IMR-90 (cell line): ENCODE results near the gene ITGA5. TPM values are rescaled to one million over a fixed set of nuclear protein-coding genes. Genes with fewer than 3 reads are reported as not detected.

Experiments used
- ATAC-seq: fragments of 200-7000 bp; cut with Tn5 transposase; 2 replicates; pipeline ENCODE4 v1.9.1; 2020; ENCODE audit warnings: low read depth, mild to moderate bottlenecking, moderate library complexity
- BruUV-seq: library from RNA; stranded (reverse); fragments of 400-500 nt; replicated peaks from 2 replicates; lab custom pipeline; 2021; lab: Mats Ljungman, UMichigan
- CTCF ChIA-PET: fragments of 300-600 bp; formaldehyde crosslinking; extraction: SDS; loops from one replicate; lab custom pipeline; 2021; ENCODE audit warnings: antibody characterized with exemption; lab: Yijun Ruan, JAX
- POLR2A ChIA-PET: fragments of 300-600 bp; sonication (Branson Sonifier 250); formaldehyde crosslinking; loops from one replicate; lab custom pipeline; 2022; ENCODE audit warnings: antibody characterized with exemption; ENCODE audit not compliant: unreplicated experiment; lab: Charles Lee
- DNase-seq: peaks from one replicate; pipeline ENCODE4 v3.0.0; 2013
- H2AFZ ChIP-seq: replicated peaks from 2 replicates; pipeline ENCODE3; 2013; ENCODE audit warnings: low read length, mild to moderate bottlenecking; ENCODE audit not compliant: poor library complexity
- H2AK5ac ChIP-seq: 2 replicates; pipeline ENCODE4 v1.6.1; 2013; ENCODE audit warnings: low read depth, low read length, inconsistent platforms
- H2AK9ac ChIP-seq: replicated peaks from 2 replicates; pipeline ENCODE3; 2013; ENCODE audit warnings: mild to moderate bottlenecking, low read depth, low read length, moderate library complexity; ENCODE audit not compliant: poor library complexity
- H2BK120ac ChIP-seq: 2 replicates; pipeline ENCODE4 v1.6.1; 2013; ENCODE audit warnings: low read depth, low read length, inconsistent platforms
- H2BK15ac ChIP-seq: 3 replicates; pipeline ENCODE4 v1.6.1; 2013; ENCODE audit warnings: low read depth, low read length, inconsistent platforms
- H2BK20ac ChIP-seq: 2 replicates; pipeline ENCODE4 v1.6.1; 2013; ENCODE audit warnings: low read depth, mild to moderate bottlenecking, inconsistent platforms, low read length, moderate library complexity
- H2BK5ac ChIP-seq: 2 replicates; pipeline ENCODE4 v1.6.1; 2013; ENCODE audit warnings: mild to moderate bottlenecking, low read depth, low read length, inconsistent platforms; ENCODE audit not compliant: poor library complexity, severe bottlenecking
- H3K14ac ChIP-seq: replicated peaks from 2 replicates; pipeline ENCODE4 v1.6.1; 2013; ENCODE audit warnings: low read depth, low read length, inconsistent platforms
- H3K18ac ChIP-seq: 2 replicates; pipeline ENCODE4 v1.6.1; 2013; ENCODE audit warnings: low read depth, low read length, control low read depth
- H3K23ac ChIP-seq: 2 replicates; pipeline ENCODE4 v1.6.1; 2013; ENCODE audit warnings: low read depth, low read length, inconsistent platforms
- H3K27ac ChIP-seq: 2 replicates; pipeline ENCODE4 v1.5.1; 2013; ENCODE audit warnings: mild to moderate bottlenecking, control low read depth, low read length; ENCODE audit not compliant: insufficient read depth
- H3K27me3 ChIP-seq: 2 replicates; pipeline ENCODE4 v1.6.1; 2013; ENCODE audit warnings: low read length; ENCODE audit not compliant: control insufficient read depth, insufficient read depth
- H3K36me3 ChIP-seq: 2 replicates; pipeline ENCODE4 v1.6.1; 2013; ENCODE audit warnings: low read length, mixed read lengths; ENCODE audit not compliant: control insufficient read depth, insufficient read depth
- H3K4ac ChIP-seq: 2 replicates; pipeline ENCODE4 v1.6.1; 2013; ENCODE audit warnings: low read depth, low read length, inconsistent platforms
- H3K4me1 ChIP-seq: 2 replicates; pipeline ENCODE4 v1.6.1; 2013; ENCODE audit warnings: low read length, mixed read lengths; ENCODE audit not compliant: control insufficient read depth, insufficient read depth
- H3K4me2 ChIP-seq: 2 replicates; pipeline ENCODE4 v1.6.1; 2013; ENCODE audit warnings: low read depth, mild to moderate bottlenecking, control low read depth, low read length, moderate library complexity
- H3K4me3 ChIP-seq: 2 replicates; pipeline ENCODE4 v1.5.1; 2013; ENCODE audit warnings: low read depth, mild to moderate bottlenecking, control low read depth, low read length, moderate library complexity; ENCODE audit not compliant: insufficient read depth
- H3K56ac ChIP-seq: 2 replicates; pipeline ENCODE4 v1.6.1; 2013; ENCODE audit warnings: low read length, inconsistent platforms; ENCODE audit not compliant: insufficient read depth; ENCODE audit errors: extremely low read depth
- H3K79me1 ChIP-seq, 2 experiments: 2 replicates each; pipeline ENCODE4 v1.6.1; 2013; ENCODE audit warnings: low read length in 2 of 2, inconsistent platforms in 1 of 2, low read depth in 1 of 2
- H3K9ac ChIP-seq: 2 replicates; pipeline ENCODE4 v1.6.1; 2013; ENCODE audit warnings: low read depth, low read length, control low read depth
- H3K9me1 ChIP-seq: 2 replicates; pipeline ENCODE4 v1.6.1; 2013; ENCODE audit warnings: low read length, inconsistent platforms; ENCODE audit not compliant: insufficient read depth
- H3K9me3 ChIP-seq: 2 replicates; pipeline ENCODE4 v1.6.1; 2013; ENCODE audit warnings: low read length; ENCODE audit not compliant: control insufficient read depth, insufficient read depth
- H4K20me1 ChIP-seq: 2 replicates; pipeline ENCODE4 v1.6.1; 2013; ENCODE audit warnings: low read length, inconsistent platforms; ENCODE audit not compliant: insufficient read depth
- H4K5ac ChIP-seq: 2 replicates; pipeline ENCODE4 v1.6.1; 2013; ENCODE audit warnings: mild to moderate bottlenecking, low read depth, low read length, control low read depth
- H4K8ac ChIP-seq, 2 experiments: 2 replicates each; pipeline ENCODE4 v1.6.1; 2013; ENCODE audit warnings: low read depth in 2 of 2, low read length in 2 of 2, control low read depth in 1 of 2, inconsistent platforms in 1 of 2
- H4K91ac ChIP-seq: 2 replicates; pipeline ENCODE4 v1.6.1; 2013; ENCODE audit warnings: low read depth, low read length, inconsistent platforms; ENCODE audit not compliant: insufficient read depth
- BHLHE40 ChIP-seq: fragments of 150-350 bp; IDR thresholded peaks from 2 replicates; pipeline ENCODE4 v1.6.1; 2016; ENCODE audit warnings: mild to moderate bottlenecking, low read depth, low read length
- CEBPB ChIP-seq: IDR thresholded peaks from 2 replicates; pipeline ENCODE4 v1.6.1; 2012; ENCODE audit warnings: low read depth, low read length, improper control_type of control experiment
- CTCF ChIP-seq: conservative IDR thresholded peaks from 2 replicates; pipeline ENCODE4 v1.5.1; 2012; ENCODE audit warnings: mild to moderate bottlenecking, low read depth, low read length, improper control_type of control experiment
- ELK1 ChIP-seq: fragments of 150-350 bp; IDR thresholded peaks from 2 replicates; pipeline ENCODE4 v1.6.1; 2016; ENCODE audit warnings: low read depth, mild to moderate bottlenecking, low read length, moderate library complexity, borderline replicate concordance
- FOS ChIP-seq: fragments of 150-350 bp; IDR thresholded peaks from 2 replicates; pipeline ENCODE4 v1.6.1; 2016; ENCODE audit warnings: low read depth, low read length
- MAFK ChIP-seq: IDR thresholded peaks from 2 replicates; pipeline ENCODE4 v1.6.1; 2012; ENCODE audit warnings: low read depth, low read length, improper control_type of control experiment
- MAZ ChIP-seq: IDR thresholded peaks from 2 replicates; pipeline ENCODE4 v1.6.1; 2012; ENCODE audit warnings: low read depth, mild to moderate bottlenecking, low read length, improper control_type of control experiment, moderate library complexity, borderline replicate concordance
- MXI1 ChIP-seq: IDR thresholded peaks from 2 replicates; pipeline ENCODE4 v1.6.1; 2012; ENCODE audit warnings: low read depth, mild to moderate bottlenecking, low read length, moderate library complexity, borderline replicate concordance
- NFE2L2 ChIP-seq: fragments of 150-350 bp; IDR thresholded peaks from 2 replicates; pipeline ENCODE4 v1.6.1; 2016; ENCODE audit warnings: low read depth, mild to moderate bottlenecking, low read length
- POLR2A ChIP-seq: IDR thresholded peaks from 2 replicates; pipeline ENCODE4 v1.6.1; 2012; ENCODE audit warnings: mild to moderate bottlenecking, low read depth, low read length
- RCOR1 ChIP-seq: IDR thresholded peaks from 2 replicates; pipeline ENCODE4 v1.6.1; 2012; ENCODE audit warnings: mild to moderate bottlenecking, low read length, improper control_type of control experiment; ENCODE audit not compliant: insufficient replicate concordance
- RFX5 ChIP-seq: IDR thresholded peaks from 2 replicates; pipeline ENCODE4 v1.8.0; 2012; ENCODE audit warnings: low read depth, mild to moderate bottlenecking, low read length, moderate library complexity
- SMC3 ChIP-seq: fragments of 150-350 bp; IDR thresholded peaks from 2 replicates; pipeline ENCODE4 v1.6.1; 2016; ENCODE audit warnings: low read depth, mild to moderate bottlenecking, antibody characterized with exemption, low read length, moderate library complexity
- WGBS, 2 experiments: methylation state at CpG; one replicate each; pipeline versions ENCODE4 v1.1.5 to v1.1.7; 2013; ENCODE audit warnings: missing lambda C conversion rate in 2 of 2; ENCODE audit not compliant: insufficient read length in 1 of 2; ENCODE audit errors: extremely low coverage in 2 of 2; 5-methylcytosine and 5-hydroxymethylcytosine counted together
- dilution Hi-C: fragments of 300-500 bp; cut with HindIII; formaldehyde crosslinking; loops from one replicate; pipeline ENCODE4 v1.14.3; 2018; ENCODE audit warnings: low sequenced_read_pairs; ENCODE audit not compliant: unreplicated experiment
- in situ Hi-C: fragments of 300-500 bp; cut with MboI; formaldehyde crosslinking; loops from 3 replicates; pipeline ENCODE4 v1.14.3; 2019; ENCODE audit warnings: low sequenced_read_pairs, inconsistent platforms, mixed read lengths
- intact Hi-C: fragments of 100-400 bp; cut with micrococcal nuclease; formaldehyde crosslinking; loops from 2 replicates; pipeline ENCODE4 v1.10.0; 2022
- polyA plus RNA-seq, 3 experiments: library from polyadenylated mRNA; depleted of rRNA; stranded (reverse); fragments of >200 nt; gene quantifications; 2 replicates each; pipeline ENCODE4 v1.2.3, GENCODE V29; 2012; ENCODE audit warnings: low replicate concordance in 1 of 3
- total RNA-seq: library from RNA; depleted of rRNA; stranded (reverse); fragments of >200 nt; gene quantifications from 2 replicates; pipeline ENCODE4 v1.2.3, GENCODE V29; 2012

Gene ITGA5
- total and polyA plus RNA-seq, 2 of the 4 experiments (the other 2 are of a cell fraction) = 159 to 259 TPM

- Histone ChIP-seq H4K8ac (peak overlapping the region; percentile 90 to 95), H3K4me2 (peak overlapping the region; percentile 89), H2BK20ac (peak overlapping the region; percentile 85), H3K36me3 (no peaks in the 10 kb centered on the region), H3K9me1 (0 out of 2 replicates have a peak, but pooled peaks cover 15% of the 10 kb centered on the region), H3K27ac (peak overlapping the region; percentile 95), H3K27me3 (no peaks in the 10 kb centered on the region), H3K4me1 (peaks cover 16% of the 10 kb centered on the region), H3K79me1 (peaks cover 0 to 24% of the 10 kb centered on the region in 2 experiments; a peak in 2 of 4 replicates), H3K9me3 (no peaks in the 10 kb centered on the region), H3K18ac (peak overlapping the region; percentile 87), H2BK15ac (peak overlapping the region; percentile 90; the same call in 2 of the 3 replicates), H4K5ac (peak overlapping the region; percentile 89), H3K56ac (peak overlapping the region; percentile 90), H4K91ac (peak overlapping the region; percentile 95), H2AFZ (peak overlapping the region; percentile 95), H3K9ac (peak overlapping the region; percentile 89), H2BK120ac (peak overlapping the region; percentile 89), H2AK5ac (peak overlapping the region; percentile 96), H4K20me1 (no peaks in the 10 kb centered on the region), H2AK9ac (peak overlapping the region; percentile 99), H3K14ac (peak overlapping the region; percentile 96), H3K4ac (peak overlapping the region; percentile 99), H3K23ac (peak overlapping the region; percentile 96), H2BK5ac (peak overlapping the region; percentile 92), H3K4me3 (peak overlapping the region; percentile 66)
- 0% methylated on average over 10 of the region's 40 CpGs; no CpG with 5 or more reads in 1 of the 2 experiments for WGBS, 2 experiments
- in situ Hi-C loops = no loop called here
- intact Hi-C loops = loop anchor here (1.0 to 2.0 kb wide), 5 partner anchors 20 to 353 kb away; partner anchors contain the start of genes CBX5 and HNRNPA1
- DNase-seq (peak; percentile 100), ATAC-seq (peak; percentile 89)
- ChIA-PET CTCF (interaction anchor here (0.9 to 2.2 kb wide), 6 partner anchors 10 to 143 kb away, joined by 3 to 5 read pairs (median 4); partner anchors contain the start of gene COPZ1), POLR2A (interaction anchor here (1.2 to 1.4 kb wide), 2 partner anchors 72 to 130 kb away, joined by 4 read pairs; no protein-coding TSS in a partner anchor)
- dilution Hi-C loops = no loop called here
- BruUV-seq = no TSS peak
- TF ChIP-seq BHLHE40 = peak; percentile 97
- TF ChIP-seq MXI1 = peak; percentile 91; the same call in 1 of the 2 replicates
- TF ChIP-seq CEBPB = peak; percentile 33; the same call in 1 of the 2 replicates
- TF ChIP-seq MAFK = no peak
- TF ChIP-seq POLR2A = peak; percentile 56; the same call in 1 of the 2 replicates
- TF ChIP-seq RCOR1 = no peak
- TF ChIP-seq RFX5 = peak; percentile 57; the same call in 1 of the 2 replicates
- no peak for TF ChIP-seq ELK1
- peak; percentile 97 for TF ChIP-seq MAZ
- TF ChIP-seq FOS = peak; percentile 87
- TF ChIP-seq SMC3 = no peak
- TF ChIP-seq NFE2L2 = no peak
- no peak for TF ChIP-seq CTCF
These were observed 59.9 kb downstream of the ITGA5 start for GRCh38 chr12:54358945-54359761.
